ENCODE measurements around the gene EFHC2.

DNA sequence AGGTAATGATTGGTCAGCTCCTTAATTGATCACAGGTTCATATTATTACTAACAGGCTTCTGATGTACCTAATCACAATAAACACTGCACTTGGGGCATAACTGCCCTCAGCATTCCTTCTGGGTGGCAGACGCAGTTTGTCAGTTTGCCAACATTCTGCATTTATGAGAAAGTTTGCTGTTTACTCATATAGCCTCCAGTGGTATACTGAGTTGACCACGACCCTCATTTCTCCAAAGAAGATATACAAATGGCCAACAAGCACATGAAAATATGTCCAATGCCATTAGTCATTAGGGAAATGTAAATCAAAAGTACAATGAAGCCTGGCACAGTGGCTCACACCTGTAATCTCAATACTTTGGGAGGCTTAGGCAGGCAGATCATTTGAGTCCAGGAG, 26.3 kb downstream of the EFHC2 start:
- TF ChIP-seq, protein P1, sequence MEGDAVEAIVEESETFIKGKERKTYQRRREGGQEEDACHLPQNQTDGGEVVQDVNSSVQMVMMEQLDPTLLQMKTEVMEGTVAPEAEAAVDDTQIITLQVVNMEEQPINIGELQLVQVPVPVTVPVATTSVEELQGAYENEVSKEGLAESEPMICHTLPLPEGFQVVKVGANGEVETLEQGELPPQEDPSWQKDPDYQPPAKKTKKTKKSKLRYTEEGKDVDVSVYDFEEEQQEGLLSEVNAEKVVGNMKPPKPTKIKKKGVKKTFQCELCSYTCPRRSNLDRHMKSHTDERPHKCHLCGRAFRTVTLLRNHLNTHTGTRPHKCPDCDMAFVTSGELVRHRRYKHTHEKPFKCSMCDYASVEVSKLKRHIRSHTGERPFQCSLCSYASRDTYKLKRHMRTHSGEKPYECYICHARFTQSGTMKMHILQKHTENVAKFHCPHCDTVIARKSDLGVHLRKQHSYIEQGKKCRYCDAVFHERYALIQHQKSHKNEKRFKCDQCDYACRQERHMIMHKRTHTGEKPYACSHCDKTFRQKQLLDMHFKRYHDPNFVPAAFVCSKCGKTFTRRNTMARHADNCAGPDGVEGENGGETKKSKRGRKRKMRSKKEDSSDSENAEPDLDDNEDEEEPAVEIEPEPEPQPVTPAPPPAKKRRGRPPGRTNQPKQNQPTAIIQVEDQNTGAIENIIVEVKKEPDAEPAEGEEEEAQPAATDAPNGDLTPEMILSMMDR (IDR thresholded peaks at IDR 0.05 in 4 of 5, conservative IDR thresholded peaks at IDR 0.05 in 1 of 5), result no peak
- no peak for TF ChIP-seq POLR2A (IDR thresholded peaks at IDR 0.05)

All from gastrocnemius medialis (tissue), 4 donors.